CD4-positive, alpha-beta T cell treated with Interleukin-21 for 1 hour (primary cell): ENCODE data around the gene SNRNP48.

Source experiments
- DNase-seq: peaks from one replicate; pipeline ENCODE4 v3.0.0-alpha.2; 2020

SNRNP48 gene

GRCh38 chr6:7559651-7560385, 30.2 kb upstream of the SNRNP48 start:
- no peak for DNase-seq

DNA sequence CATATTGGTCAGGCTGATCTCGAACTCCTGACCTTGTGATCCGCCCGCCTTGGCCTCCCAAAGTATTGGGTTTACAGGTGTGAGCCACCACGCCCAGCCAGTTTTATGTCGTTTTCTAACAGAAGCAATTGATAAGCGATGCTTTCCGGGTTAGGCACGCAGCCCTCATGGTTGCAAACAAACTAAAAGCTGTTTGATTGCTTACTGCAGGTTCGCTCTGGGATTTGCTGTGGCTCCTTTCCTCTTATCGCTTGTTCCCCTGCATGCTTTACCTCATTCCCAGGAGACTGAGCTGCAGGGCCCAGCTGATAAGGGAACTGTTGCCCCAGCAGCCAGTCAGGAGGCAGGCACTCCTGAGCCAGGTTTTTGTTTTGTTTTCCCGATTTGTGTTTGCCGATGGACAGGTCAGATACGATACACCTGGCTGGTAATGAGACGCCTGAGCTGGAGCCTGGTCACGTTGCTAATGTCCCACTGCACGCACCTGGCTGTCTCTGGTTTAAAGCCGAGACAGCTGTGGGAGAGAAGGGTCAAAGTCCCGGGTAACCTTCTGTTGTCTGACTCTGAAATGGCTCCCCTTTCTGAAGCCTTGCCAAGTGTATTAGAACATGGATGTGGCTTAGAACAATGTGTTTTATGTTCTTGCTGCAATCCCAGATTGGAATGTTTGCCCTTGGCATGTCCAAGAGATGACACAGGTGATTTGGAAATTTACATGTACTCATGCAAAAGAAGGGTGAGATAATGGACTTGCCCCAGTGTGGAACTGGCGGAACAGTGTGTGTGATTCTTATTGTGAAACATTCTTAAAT, 28.6 kb upstream of the SNRNP48 start:
- no peak for DNase-seq

GRCh38 chr6:7562769-7563168, 27.2 kb upstream of the SNRNP48 start:
- DNase-seq, result no peak

- DNase-seq, result no peak
Observed at GRCh38 chr6:7566107-7566506, 23.9 kb upstream of the SNRNP48 start.

GRCh38 chr6:7566617-7567173, 23.3 kb upstream of the SNRNP48 start:
- DNase-seq, result no peak

DNA sequence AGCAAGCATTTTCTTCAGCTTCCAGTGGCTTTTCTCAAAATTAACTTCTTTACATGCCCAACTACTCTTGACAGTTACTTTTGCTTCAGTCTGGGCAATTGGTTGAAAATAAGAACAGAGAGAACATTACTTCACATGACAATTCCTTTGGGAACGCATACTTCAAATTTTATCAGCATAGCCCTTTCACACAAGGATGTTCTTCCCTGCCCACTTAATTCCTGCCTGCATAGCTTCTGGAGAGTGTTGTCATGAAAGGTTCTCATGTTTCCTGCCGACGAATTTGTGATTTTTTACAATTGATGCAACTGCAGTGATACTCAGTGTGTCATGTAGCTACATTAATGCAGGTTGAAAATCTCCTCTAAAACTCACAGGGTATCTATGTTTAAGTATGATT, 22.0 kb upstream of the SNRNP48 start:
- no peak for DNase-seq

- DNase-seq, result no peak
Observed at GRCh38 chr6:7569082-7569481, 20.9 kb upstream of the SNRNP48 start.

GRCh38 chr6:7572213-7572943, 17.6 kb upstream of the SNRNP48 start:
- DNase-seq, result no peak

DNA sequence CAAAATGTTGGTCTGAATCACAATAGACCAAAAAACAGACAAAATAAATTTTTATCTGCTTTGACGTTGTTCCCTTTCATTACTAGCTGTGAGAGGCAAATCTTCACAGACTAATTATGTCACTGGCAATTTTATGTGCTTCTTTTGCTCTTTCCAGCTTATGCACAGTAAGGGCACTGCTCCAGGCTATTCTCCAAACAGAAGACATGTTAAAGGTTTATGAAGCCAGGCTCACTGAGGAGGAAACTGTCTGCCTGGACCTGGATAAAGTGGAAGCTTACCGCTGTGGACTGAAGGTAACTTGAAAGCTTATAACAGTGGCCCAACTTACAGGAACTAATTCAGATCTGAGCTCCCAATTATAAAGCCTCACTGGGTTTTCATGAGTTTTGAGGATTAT, 15.5 kb upstream of the SNRNP48 start:
- DNase-seq, result no peak

- no peak for DNase-seq
Observed at GRCh38 chr6:7578516-7578915, 11.5 kb upstream of the SNRNP48 start.

- no peak for DNase-seq
Observed at GRCh38 chr6:7578931-7579330, 11.1 kb upstream of the SNRNP48 start.

DNA sequence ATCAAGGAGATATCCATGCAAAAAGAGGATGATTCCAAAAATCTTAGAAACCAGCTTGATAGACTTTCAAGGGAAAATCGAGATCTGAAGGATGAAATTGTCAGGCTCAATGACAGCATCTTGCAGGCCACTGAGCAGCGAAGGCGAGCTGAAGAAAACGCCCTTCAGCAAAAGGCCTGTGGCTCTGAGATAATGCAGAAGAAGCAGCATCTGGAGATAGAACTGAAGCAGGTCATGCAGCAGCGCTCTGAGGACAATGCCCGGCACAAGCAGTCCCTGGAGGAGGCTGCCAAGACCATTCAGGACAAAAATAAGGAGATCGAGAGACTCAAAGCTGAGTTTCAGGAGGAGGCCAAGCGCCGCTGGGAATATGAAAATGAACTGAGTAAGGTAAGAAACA, 10.1 kb upstream of the SNRNP48 start:
- no peak for DNase-seq

- no peak for DNase-seq
Observed at GRCh38 chr6:7580537-7580926, 9.5 kb upstream of the SNRNP48 start.

- no peak for DNase-seq
Observed at GRCh38 chr6:7580927-7581618, 8.9 kb upstream of the SNRNP48 start.

DNA sequence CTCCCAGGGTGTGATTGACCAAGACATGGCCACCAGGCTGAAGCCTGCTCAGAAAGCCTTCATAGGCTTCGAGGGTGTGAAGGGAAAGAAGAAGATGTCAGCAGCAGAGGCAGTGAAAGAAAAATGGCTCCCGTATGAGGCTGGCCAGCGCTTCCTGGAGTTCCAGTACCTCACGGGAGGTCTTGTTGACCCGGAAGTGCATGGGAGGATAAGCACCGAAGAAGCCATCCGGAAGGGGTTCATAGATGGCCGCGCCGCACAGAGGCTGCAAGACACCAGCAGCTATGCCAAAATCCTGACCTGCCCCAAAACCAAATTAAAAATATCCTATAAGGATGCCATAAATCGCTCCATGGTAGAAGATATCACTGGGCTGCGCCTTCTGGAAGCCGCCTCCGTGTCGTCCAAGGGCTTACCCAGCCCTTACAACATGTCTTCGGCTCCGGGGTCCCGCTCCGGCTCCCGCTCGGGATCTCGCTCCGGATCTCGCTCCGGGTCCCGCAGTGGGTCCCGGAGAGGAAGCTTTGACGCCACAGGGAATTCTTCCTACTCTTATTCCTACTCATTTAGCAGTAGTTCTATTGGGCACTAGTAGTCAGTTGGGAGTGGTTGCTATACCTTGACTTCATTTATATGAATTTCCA, 4.6 kb upstream of the SNRNP48 start:
- no peak for DNase-seq

DNA sequence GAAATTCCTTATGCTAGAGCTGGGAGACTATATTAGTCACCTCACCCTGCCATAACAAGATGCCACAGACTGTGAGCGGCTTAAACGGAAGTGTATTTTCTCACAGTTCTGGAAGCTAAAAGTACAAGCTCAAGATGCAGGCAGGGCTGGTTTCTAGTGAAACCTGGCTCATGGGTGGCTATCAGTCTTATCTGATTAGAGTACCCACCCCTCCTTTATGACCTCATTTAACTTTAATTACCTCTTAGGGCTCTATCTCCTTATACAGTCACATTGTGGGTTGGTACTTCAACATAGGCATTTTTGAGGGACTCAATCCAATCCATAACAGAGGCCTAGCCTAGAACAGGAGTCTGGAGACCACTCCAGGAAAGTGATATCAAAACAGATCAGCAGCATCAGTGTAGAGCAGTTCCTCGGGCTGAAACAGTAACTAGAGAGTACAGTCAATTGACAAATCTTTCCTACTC, 2.3 kb upstream of the SNRNP48 start:
- DNase-seq, result no peak

DNA sequence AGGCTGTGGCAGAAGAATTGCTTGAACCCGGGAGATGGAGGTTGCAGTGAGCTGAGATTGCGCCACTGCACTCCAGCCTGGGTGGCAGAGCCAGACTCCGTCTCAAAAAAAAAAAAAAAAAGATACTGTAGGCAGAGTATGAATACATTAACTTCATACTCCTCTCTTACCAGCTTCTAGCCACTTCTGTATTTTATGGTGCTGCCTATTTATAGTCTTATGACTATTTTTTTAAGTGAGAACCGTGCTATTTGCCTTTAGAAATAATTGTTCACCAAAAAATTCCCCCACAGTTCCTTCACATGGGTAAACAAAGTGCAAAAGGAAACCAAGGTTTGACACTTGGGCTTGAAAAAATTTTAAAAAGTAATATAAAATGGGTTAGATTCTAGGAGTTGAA, 1.5 kb upstream of the SNRNP48 start:
- no peak for DNase-seq

GRCh38 chr6:7589221-7589620, 777 bp upstream of the SNRNP48 start:
- DNase-seq, result no peak

DNA sequence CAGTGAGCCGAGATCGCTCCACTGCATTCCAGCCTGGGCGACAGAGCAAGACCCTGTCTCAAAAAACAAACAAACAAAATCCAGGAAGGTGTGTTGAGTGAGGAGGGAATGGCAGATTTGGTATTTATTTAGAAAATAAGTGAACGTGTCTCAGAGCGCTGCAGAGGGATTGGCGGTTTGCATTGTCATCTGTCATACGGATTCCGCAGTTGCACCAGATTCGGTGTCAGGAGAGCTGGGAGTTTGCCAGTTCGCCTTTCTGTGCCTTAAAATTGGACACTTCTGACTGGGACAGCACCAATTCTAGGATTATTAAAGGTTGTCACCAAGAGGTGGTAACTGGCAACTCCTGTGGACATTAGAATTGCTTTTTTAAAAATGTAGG, 912 bp downstream of the SNRNP48 start:
- no peak for DNase-seq

- no peak for DNase-seq
Observed at GRCh38 chr6:7591770-7592169, 1.8 kb downstream of the SNRNP48 start.

GRCh38 chr6:7593229-7593628, 3.2 kb downstream of the SNRNP48 start:
- DNase-seq, result no peak

DNA sequence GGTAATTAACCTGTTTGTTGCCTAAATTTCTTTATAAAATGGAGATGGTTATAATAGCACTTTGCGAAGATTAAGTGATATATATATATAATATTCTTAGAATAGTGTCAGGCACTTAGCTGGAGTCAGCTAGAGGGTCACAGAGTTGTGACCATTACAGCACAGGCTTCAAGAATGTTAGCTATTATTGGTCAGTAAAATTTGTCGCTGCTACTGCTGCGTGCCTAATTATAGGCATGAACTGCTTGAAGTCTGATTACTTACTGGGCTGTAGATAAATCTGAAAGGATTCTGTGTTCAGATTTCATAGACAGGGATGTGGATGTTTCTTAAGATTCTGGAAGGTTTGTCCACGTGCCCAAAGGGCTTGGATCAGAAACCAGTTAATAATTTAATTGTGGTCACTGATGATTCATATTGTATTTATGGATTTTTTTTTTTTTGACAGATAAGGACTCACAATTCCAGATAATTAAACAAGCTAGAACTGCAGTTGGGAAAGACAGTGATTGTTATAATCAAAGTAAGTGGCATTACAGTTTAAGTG, 4.7 kb downstream of the SNRNP48 start:
- DNase-seq, result no peak
